ENCODE data around the gene TRIM14. TPM values are rescaled to one million over a fixed set of nuclear protein-coding genes. Genes with fewer than 3 reads are reported as not detected.
A peak's percentile ranks its signal among the peaks of the same experiment; 100 is the strongest.

The TRIM14 gene
- total and polyA plus RNA-seq, 2 of the 13 experiments (the other 11 are each of a cell fraction or from before 2014, with no cell fraction given), result 9.2 to 13.0 TPM

DNA sequence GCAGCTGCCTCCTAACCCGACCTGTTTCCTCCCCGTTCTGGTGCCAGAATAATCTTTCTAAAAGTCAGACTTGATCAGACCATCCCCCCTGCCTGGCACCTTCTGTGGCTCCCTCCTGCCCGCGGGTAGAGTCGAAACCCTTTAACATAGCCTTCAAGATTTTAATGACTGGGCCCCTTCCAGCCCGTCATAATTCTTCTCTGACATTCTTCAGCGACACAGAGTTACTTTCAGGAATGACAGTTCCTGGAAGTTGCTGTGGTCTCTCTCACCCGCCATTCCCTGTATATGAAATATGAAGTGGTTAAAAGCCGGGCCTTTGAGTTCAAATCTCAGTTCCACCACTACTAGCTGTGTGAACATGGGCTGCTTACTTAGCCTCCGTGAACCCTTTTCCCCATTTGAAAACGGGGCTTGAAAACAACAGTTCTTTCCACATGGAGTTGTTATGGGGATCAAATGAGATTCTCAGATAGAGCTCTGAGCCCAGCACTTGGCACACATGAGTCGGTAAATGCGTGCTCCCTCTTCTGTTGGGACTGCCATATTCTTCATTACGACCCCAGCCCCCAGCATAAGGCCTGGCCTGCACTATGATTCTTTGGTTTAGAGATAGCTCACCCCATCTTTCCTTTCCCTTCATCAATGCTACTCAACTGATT, 61.8 kb downstream of the TRIM14 start (continued):
- TF ChIP-seq, protein P1, sequence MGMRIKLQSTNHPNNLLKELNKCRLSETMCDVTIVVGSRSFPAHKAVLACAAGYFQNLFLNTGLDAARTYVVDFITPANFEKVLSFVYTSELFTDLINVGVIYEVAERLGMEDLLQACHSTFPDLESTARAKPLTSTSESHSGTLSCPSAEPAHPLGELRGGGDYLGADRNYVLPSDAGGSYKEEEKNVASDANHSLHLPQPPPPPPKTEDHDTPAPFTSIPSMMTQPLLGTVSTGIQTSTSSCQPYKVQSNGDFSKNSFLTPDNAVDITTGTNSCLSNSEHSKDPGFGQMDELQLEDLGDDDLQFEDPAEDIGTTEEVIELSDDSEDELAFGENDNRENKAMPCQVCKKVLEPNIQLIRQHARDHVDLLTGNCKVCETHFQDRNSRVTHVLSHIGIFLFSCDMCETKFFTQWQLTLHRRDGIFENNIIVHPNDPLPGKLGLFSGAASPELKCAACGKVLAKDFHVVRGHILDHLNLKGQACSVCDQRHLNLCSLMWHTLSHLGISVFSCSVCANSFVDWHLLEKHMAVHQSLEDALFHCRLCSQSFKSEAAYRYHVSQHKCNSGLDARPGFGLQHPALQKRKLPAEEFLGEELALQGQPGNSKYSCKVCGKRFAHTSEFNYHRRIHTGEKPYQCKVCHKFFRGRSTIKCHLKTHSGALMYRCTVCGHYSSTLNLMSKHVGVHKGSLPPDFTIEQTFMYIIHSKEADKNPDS (CRISPR knock-in tag; IDR thresholded peaks at IDR 0.05), result no peak
- TF ChIP-seq ZNF674 (CRISPR knock-in tag; IDR thresholded peaks at IDR 0.05; ENCODE audit: low read depth), result no peak
- no peak for TF ChIP-seq ZBTB7A (CRISPR knock-in tag; IDR thresholded peaks at IDR 0.05)
- TF ChIP-seq SMARCE1 (IDR thresholded peaks at IDR 0.05; ENCODE audit: borderline replicate concordance), result no peak
- TF ChIP-seq, protein P2, sequence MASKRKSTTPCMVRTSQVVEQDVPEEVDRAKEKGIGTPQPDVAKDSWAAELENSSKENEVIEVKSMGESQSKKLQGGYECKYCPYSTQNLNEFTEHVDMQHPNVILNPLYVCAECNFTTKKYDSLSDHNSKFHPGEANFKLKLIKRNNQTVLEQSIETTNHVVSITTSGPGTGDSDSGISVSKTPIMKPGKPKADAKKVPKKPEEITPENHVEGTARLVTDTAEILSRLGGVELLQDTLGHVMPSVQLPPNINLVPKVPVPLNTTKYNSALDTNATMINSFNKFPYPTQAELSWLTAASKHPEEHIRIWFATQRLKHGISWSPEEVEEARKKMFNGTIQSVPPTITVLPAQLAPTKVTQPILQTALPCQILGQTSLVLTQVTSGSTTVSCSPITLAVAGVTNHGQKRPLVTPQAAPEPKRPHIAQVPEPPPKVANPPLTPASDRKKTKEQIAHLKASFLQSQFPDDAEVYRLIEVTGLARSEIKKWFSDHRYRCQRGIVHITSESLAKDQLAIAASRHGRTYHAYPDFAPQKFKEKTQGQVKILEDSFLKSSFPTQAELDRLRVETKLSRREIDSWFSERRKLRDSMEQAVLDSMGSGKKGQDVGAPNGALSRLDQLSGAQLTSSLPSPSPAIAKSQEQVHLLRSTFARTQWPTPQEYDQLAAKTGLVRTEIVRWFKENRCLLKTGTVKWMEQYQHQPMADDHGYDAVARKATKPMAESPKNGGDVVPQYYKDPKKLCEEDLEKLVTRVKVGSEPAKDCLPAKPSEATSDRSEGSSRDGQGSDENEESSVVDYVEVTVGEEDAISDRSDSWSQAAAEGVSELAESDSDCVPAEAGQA (IDR thresholded peaks at IDR 0.05; ENCODE audit: low read depth), result no peak
- TF ChIP-seq, protein P2 (CRISPR knock-in tag; IDR thresholded peaks at IDR 0.05; ENCODE audit: borderline replicate concordance), result no peak
- no peak for TF ChIP-seq ZNF75D (CRISPR knock-in tag; IDR thresholded peaks at IDR 0.05; ENCODE audit: borderline replicate concordance)
- no peak for TF ChIP-seq MATR3 (CRISPR knock-in tag; IDR thresholded peaks at IDR 0.05)
- TF ChIP-seq KLF6 (CRISPR knock-in tag; IDR thresholded peaks at IDR 0.05), result no peak
- TF ChIP-seq, protein P3, sequence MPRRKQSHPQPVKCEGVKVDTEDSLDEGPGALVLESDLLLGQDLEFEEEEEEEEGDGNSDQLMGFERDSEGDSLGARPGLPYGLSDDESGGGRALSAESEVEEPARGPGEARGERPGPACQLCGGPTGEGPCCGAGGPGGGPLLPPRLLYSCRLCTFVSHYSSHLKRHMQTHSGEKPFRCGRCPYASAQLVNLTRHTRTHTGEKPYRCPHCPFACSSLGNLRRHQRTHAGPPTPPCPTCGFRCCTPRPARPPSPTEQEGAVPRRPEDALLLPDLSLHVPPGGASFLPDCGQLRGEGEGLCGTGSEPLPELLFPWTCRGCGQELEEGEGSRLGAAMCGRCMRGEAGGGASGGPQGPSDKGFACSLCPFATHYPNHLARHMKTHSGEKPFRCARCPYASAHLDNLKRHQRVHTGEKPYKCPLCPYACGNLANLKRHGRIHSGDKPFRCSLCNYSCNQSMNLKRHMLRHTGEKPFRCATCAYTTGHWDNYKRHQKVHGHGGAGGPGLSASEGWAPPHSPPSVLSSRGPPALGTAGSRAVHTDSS (CRISPR knock-in tag; conservative IDR thresholded peaks at IDR 0.05), result no peak
- TF ChIP-seq TAF1 (CRISPR knock-in tag; IDR thresholded peaks at IDR 0.05), result no peak
- no peak for TF ChIP-seq YEATS4 (CRISPR knock-in tag; IDR thresholded peaks at IDR 0.05; ENCODE audit: borderline replicate concordance)
- TF ChIP-seq, protein P4, sequence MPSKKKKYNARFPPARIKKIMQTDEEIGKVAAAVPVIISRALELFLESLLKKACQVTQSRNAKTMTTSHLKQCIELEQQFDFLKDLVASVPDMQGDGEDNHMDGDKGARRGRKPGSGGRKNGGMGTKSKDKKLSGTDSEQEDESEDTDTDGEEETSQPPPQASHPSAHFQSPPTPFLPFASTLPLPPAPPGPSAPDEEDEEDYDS (CRISPR knock-in tag; IDR thresholded peaks at IDR 0.05), result no peak
- TF ChIP-seq, protein P5, sequence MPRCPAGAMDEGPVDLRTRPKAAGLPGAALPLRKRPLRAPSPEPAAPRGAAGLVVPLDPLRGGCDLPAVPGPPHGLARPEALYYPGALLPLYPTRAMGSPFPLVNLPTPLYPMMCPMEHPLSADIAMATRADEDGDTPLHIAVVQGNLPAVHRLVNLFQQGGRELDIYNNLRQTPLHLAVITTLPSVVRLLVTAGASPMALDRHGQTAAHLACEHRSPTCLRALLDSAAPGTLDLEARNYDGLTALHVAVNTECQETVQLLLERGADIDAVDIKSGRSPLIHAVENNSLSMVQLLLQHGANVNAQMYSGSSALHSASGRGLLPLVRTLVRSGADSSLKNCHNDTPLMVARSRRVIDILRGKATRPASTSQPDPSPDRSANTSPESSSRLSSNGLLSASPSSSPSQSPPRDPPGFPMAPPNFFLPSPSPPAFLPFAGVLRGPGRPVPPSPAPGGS (CRISPR knock-in tag; IDR thresholded peaks at IDR 0.05), result 0 out of 2 replicates have a peak, but pooled peaks have one; percentile 6
- TF ChIP-seq ZNF550 (CRISPR knock-in tag; IDR thresholded peaks at IDR 0.05; ENCODE audit: borderline replicate concordance), result no peak
- no peak for TF ChIP-seq XRCC5 (optimal IDR thresholded peaks at IDR 0.05; ENCODE audit: low read length)
- TF ChIP-seq ZNF546 (CRISPR knock-in tag; conservative IDR thresholded peaks at IDR 0.05), result 0 out of 2 replicates have a peak, but pooled peaks have one; percentile 2
- no peak for TF ChIP-seq CEBPB (IDR thresholded peaks at IDR 0.05; ENCODE audit: borderline replicate concordance, low read depth, low read length)

All from HepG2 (cell line).